Upper lobe of left lung (tissue), 6 donors: ENCODE measurements around the gene RUNX1. TPM values are rescaled to one million over a fixed set of nuclear protein-coding genes. Genes with fewer than 3 reads are reported as not detected.

Experiments
- ATAC-seq, 2 donors: fragments of 200-7000 bp; cut with Tn5 transposase; one replicate each; pipeline ENCODE4 v1.9.1; 2022; ENCODE audit warnings: mild to moderate bottlenecking in 2 of 2, moderate library complexity in 2 of 2; ENCODE audit not compliant: low FRiP score in 2 of 2
- DNase-seq, 2 donors: peaks; one replicate each; pipeline ENCODE4 v3.0.0-alpha.2; 2019 to 2020
- H3K27ac ChIP-seq, 4 donors: fragments of 200-600 bp; sonication (generic); one replicate each; pipeline ENCODE4 v1.5.1; 2016 to 2019
- H3K27me3 ChIP-seq, 4 donors: fragments of 200-600 bp; sonication (generic); one replicate each; pipeline ENCODE4 v1.5.1; 2017 to 2019
- H3K36me3 ChIP-seq, 4 donors: fragments of 200-600 bp; sonication (generic); one replicate each; pipeline ENCODE4 v1.5.1; 2016 to 2019
- H3K4me1 ChIP-seq, 4 donors: fragments of 200-600 bp; sonication (generic); one replicate each; pipeline ENCODE4 v1.5.1; 2018 to 2019
- H3K4me3 ChIP-seq, 4 donors: fragments of 200-600 bp; sonication (generic); one replicate each; pipeline ENCODE4 v1.5.1; 2017 to 2019; ENCODE audit warnings: mild to moderate bottlenecking in 2 of 4, moderate library complexity in 1 of 4
- H3K9me3 ChIP-seq, 4 donors: fragments of 200-600 bp; sonication (generic); one replicate each; pipeline ENCODE4 v1.5.1; 2018 to 2019
- CTCF ChIP-seq, 6 experiments: fragments of 450-650 bp in 4 of 6; fragments of 200-600 bp in 2 of 6; sonication (generic) in 2 of 6; IDR thresholded peaks; one replicate each; pipeline ENCODE4 v1.5.1; 2016 to 2019; ENCODE audit warnings: antibody characterized with exemption in 6 of 6
- EP300 ChIP-seq, 4 donors: sonication (generic); formaldehyde crosslinking; IDR thresholded peaks; one replicate each; pipeline ENCODE4 v1.5.1; 2017; ENCODE audit warnings: antibody characterized with exemption in 4 of 4, control low read depth in 2 of 4
- POLR2A ChIP-seq, 4 donors: fragments of 450-650 bp; IDR thresholded peaks; one replicate each; pipeline ENCODE4 v1.5.1; 2016 to 2017; ENCODE audit warnings: antibody characterized with exemption in 4 of 4, mild to moderate bottlenecking in 2 of 4
- POLR2AphosphoS5 ChIP-seq, 2 donors: sonication (generic); formaldehyde crosslinking; IDR thresholded peaks; one replicate each; pipeline ENCODE4 v1.5.1; 2017; ENCODE audit warnings: antibody characterized with exemption in 2 of 2
- WGBS, 2 donors: methylation state at CpG; one replicate each; pipeline ENCODE4 v1.1.5; 2017 to 2018; 5-methylcytosine and 5-hydroxymethylcytosine counted together
- total RNA-seq, 6 donors: library from RNA; depleted of rRNA in 4 of 6; stranded (reverse); fragments of >200 nt in 4 of 6; gene quantifications; one replicate each; pipeline versions ENCODE4 v1.1.0 to v1.2.1, GENCODE V29; 2016 to 2021
- donor health status: DM: no; HTN: no; CAD: no; lungs with moderate emphysema.
- donor health status: DM: no; HTN: yes; CAD: no; lungs with severe emphysema.

RUNX1 gene
- total RNA-seq, 6 donors from 2014 or later, result 62.2 to 252 (median 98.2) TPM

GRCh38 chr21:34928637-34929036 is 120.5 kb downstream of the RUNX1 start:
- WGBS, 2 donors, result 81 to 89% methylated on average over 4 of the region's 4 CpGs
- no peak for DNase-seq
- ATAC-seq, result no peak

GRCh38 chr21:34927992-34928391 is 121.1 kb downstream of the RUNX1 start:
- H3K9me3 ChIP-seq, result no peaks in the 10 kb centered on the region
- H3K27me3 ChIP-seq, result no peaks in the 10 kb centered on the region
- 88 to 89% methylated on average over 2 of the region's 2 CpGs for WGBS, 2 donors
- H3K4me3 ChIP-seq, result no peak overlapping the region
- TF ChIP-seq CTCF (IDR thresholded peaks at IDR 0.05) (no peak), EP300 (IDR thresholded peaks at IDR 0.05) (no peak), POLR2AphosphoS5 (IDR thresholded peaks at IDR 0.05) (no peak), POLR2A (IDR thresholded peaks at IDR 0.05) (no peak)
- DNase-seq (no peak), ATAC-seq (no peak)
- peaks cover 0 to 4% (median 0%) of the 10 kb centered on the region in 4 donors for H3K4me1 ChIP-seq
- H3K36me3 ChIP-seq, result no peaks in the 10 kb centered on the region
- no peak overlapping the region for H3K27ac ChIP-seq

More at GRCh38 chr21:34928637-34929036, 120.5 kb downstream of the RUNX1 start:
- TF ChIP-seq POLR2AphosphoS5 (IDR thresholded peaks at IDR 0.05), result no peak
- TF ChIP-seq EP300 (IDR thresholded peaks at IDR 0.05), result no peak
- no peak for TF ChIP-seq CTCF (IDR thresholded peaks at IDR 0.05)
- no peak for TF ChIP-seq POLR2A (IDR thresholded peaks at IDR 0.05)
- Histone ChIP-seq H3K27ac (no peak overlapping the region), H3K4me1 (peaks cover 0 to 4% (median 0%) of the 10 kb centered on the region in 4 donors), H3K27me3 (no peaks in the 10 kb centered on the region), H3K4me3 (no peak overlapping the region), H3K9me3 (no peaks in the 10 kb centered on the region), H3K36me3 (no peaks in the 10 kb centered on the region)

- H3K27me3 ChIP-seq, result no peaks in the 10 kb centered on the region
- H3K9me3 ChIP-seq, result no peaks in the 10 kb centered on the region
- TF ChIP-seq EP300 (IDR thresholded peaks at IDR 0.05), result no peak
- TF ChIP-seq POLR2AphosphoS5 (IDR thresholded peaks at IDR 0.05), result no peak
- no peak for TF ChIP-seq POLR2A (IDR thresholded peaks at IDR 0.05)
- TF ChIP-seq CTCF (IDR thresholded peaks at IDR 0.05), result no peak
- peaks cover 0 to 4% (median 0%) of the 10 kb centered on the region in 4 donors for H3K4me1 ChIP-seq
- H3K4me3 ChIP-seq, result no peak overlapping the region
- WGBS, 2 donors, result 57 to 64% methylated on average over 6 of the region's 6 CpGs
- peak in 1 of 2 donors; percentile 86 for ATAC-seq
- H3K36me3 ChIP-seq, result no peaks in the 10 kb centered on the region
- H3K27ac ChIP-seq, result no peak overlapping the region
- DNase-seq, result no peak
Measured at GRCh38 chr21:34926803-34927467, 122.2 kb downstream of the RUNX1 start.

- Histone ChIP-seq H3K36me3 (no peaks in the 10 kb centered on the region), H3K4me3 (no peak overlapping the region), H3K4me1 (peaks cover 0 to 4% (median 0%) of the 10 kb centered on the region in 4 donors), H3K27me3 (no peaks in the 10 kb centered on the region), H3K9me3 (no peaks in the 10 kb centered on the region), H3K27ac (no peak overlapping the region)
- DNase-seq (no peak), ATAC-seq (no peak)
- TF ChIP-seq POLR2A (IDR thresholded peaks at IDR 0.05), result no peak
- TF ChIP-seq CTCF (IDR thresholded peaks at IDR 0.05), result no peak
- no peak for TF ChIP-seq EP300 (IDR thresholded peaks at IDR 0.05)
- TF ChIP-seq POLR2AphosphoS5 (IDR thresholded peaks at IDR 0.05), result no peak
- 77 to 84% methylated on average over 4 of the region's 4 CpGs for WGBS, 2 donors
Measured at GRCh38 chr21:34925597-34925996, 123.5 kb downstream of the RUNX1 start.
